CD14-positive monocyte (primary cell): ENCODE measurements around the gene RIPK1. TPM values are rescaled to one million over a fixed set of nuclear protein-coding genes. Genes with fewer than 3 reads are reported as not detected.
"Not testable (repeated sequence)": the region's sequence is repeated elsewhere in the genome, so short reads cannot be mapped to it uniquely, and the experiment has no call there.

Experiments used
- DNase-seq, 3 donors: peaks; one replicate each; pipeline ENCODE4 v3.0.0-alpha.2; 2011 to 2022
- H2AFZ ChIP-seq: 2 replicates; pipeline ENCODE4 v1.6.0; 2012; ENCODE audit warnings: mild to moderate bottlenecking, low read depth, low read length, inconsistent platforms; ENCODE audit not compliant: insufficient read depth, poor library complexity, severe bottlenecking
- H3K27ac ChIP-seq, 2 donors: 1 replicate in 1 of 2; 2 replicates in 1 of 2; pipeline ENCODE4 v1.5.1; 2012 to 2013; ENCODE audit warnings: low read length in 2 of 2, control low read depth in 1 of 2, inconsistent platforms in 1 of 2, low read depth in 1 of 2, mild to moderate bottlenecking in 1 of 2
- H3K27me3 ChIP-seq, 2 donors: one replicate each; pipeline versions ENCODE4 v1.6.0 to v1.6.1; 2011 to 2013; ENCODE audit warnings: low read length in 2 of 2; ENCODE audit not compliant: control insufficient read depth in 2 of 2, insufficient read depth in 2 of 2
- H3K36me3 ChIP-seq, 2 donors: replicated peaks in 1 of 2; 1 replicate in 1 of 2; 2 replicates in 1 of 2; pipeline versions ENCODE4 v1.5.1 to v1.6.1; 2012 to 2013; ENCODE audit warnings: low read length in 2 of 2, control low read depth in 1 of 2, inconsistent platforms in 1 of 2, mild to moderate bottlenecking in 1 of 2; ENCODE audit not compliant: insufficient read depth in 2 of 2, control insufficient read depth in 1 of 2
- H3K4me1 ChIP-seq, 2 donors: 1 replicate in 1 of 2; 2 replicates in 1 of 2; pipeline versions ENCODE4 v1.5.1 to v1.6.1; 2012 to 2013; ENCODE audit warnings: low read length in 2 of 2, control low read depth in 1 of 2, inconsistent platforms in 1 of 2, mild to moderate bottlenecking in 1 of 2, moderate library complexity in 1 of 2; ENCODE audit not compliant: insufficient read depth in 2 of 2, control insufficient read depth in 1 of 2
- H3K4me2 ChIP-seq: replicated peaks from 2 replicates; pipeline ENCODE3; 2012; ENCODE audit warnings: low read length, moderate library complexity, mild to moderate bottlenecking; ENCODE audit not compliant: poor library complexity, severe bottlenecking; ENCODE audit errors: extremely low read depth
- H3K4me3 ChIP-seq, 3 experiments: fragments of 200-600 bp in 1 of 3; sonication (generic) in 1 of 3; replicated peaks in 1 of 3; 1 replicate in 2 of 3; 2 replicates in 1 of 3; pipeline ENCODE4 v1.5.1; 2011 to 2013; ENCODE audit warnings: low read length in 3 of 3, mild to moderate bottlenecking in 3 of 3, control low read depth in 2 of 3, low read depth in 2 of 3, inconsistent platforms in 1 of 3, moderate library complexity in 1 of 3
- H3K79me2 ChIP-seq: 2 replicates; pipeline ENCODE4 v1.6.0; 2012; ENCODE audit warnings: mild to moderate bottlenecking, control low read depth, inconsistent platforms, low read length, moderate library complexity; ENCODE audit not compliant: insufficient read depth
- H3K9ac ChIP-seq: 2 replicates; pipeline ENCODE4 v1.6.0; 2017; ENCODE audit warnings: low read length, mild to moderate bottlenecking; ENCODE audit not compliant: insufficient read depth, poor library complexity, severe bottlenecking
- H3K9me3 ChIP-seq, 2 donors: replicated peaks in 1 of 2; 1 replicate in 1 of 2; 2 replicates in 1 of 2; pipeline versions ENCODE4 v1.5.1 to v1.6.1; 2012 to 2013; ENCODE audit warnings: low read length in 2 of 2, control low read depth in 1 of 2; ENCODE audit not compliant: control insufficient read depth in 1 of 2, insufficient read depth in 1 of 2
- H4K20me1 ChIP-seq: 2 replicates; pipeline ENCODE4 v1.6.0; 2012; ENCODE audit warnings: mild to moderate bottlenecking, low read length, control low read depth, moderate library complexity; ENCODE audit not compliant: insufficient read depth
- H3K27ac Mint-ChIP-seq, 7 donors: one replicate each; pipeline ENCODE4 v1.8.0; 2020; ENCODE audit warnings: mild to moderate bottlenecking in 7 of 7, mixed read lengths in 7 of 7, moderate library complexity in 6 of 7, inconsistent platforms in 2 of 7
- H3K27me3 Mint-ChIP-seq, 3 donors: one replicate each; pipeline ENCODE4 v1.8.0; 2021 to 2022; ENCODE audit warnings: low read depth in 3 of 3, mild to moderate bottlenecking in 3 of 3, mixed read lengths in 3 of 3, moderate library complexity in 3 of 3, inconsistent platforms in 1 of 3
- H3K36me3 Mint-ChIP-seq, 2 donors: one replicate each; pipeline ENCODE4 v1.8.0; 2020; ENCODE audit warnings: mixed read lengths in 2 of 2, inconsistent platforms in 1 of 2, mild to moderate bottlenecking in 1 of 2
- H3K4me1 Mint-ChIP-seq: one replicate; pipeline ENCODE4 v1.8.0; 2020; ENCODE audit warnings: mild to moderate bottlenecking, mixed read lengths
- H3K4me3 Mint-ChIP-seq, 2 donors: one replicate each; pipeline ENCODE4 v1.8.0; 2020; ENCODE audit warnings: mild to moderate bottlenecking in 2 of 2, mixed read lengths in 2 of 2, moderate library complexity in 1 of 2
- H3K9me3 Mint-ChIP-seq, 7 donors: one replicate each; pipeline ENCODE4 v1.8.0; 2020 to 2022; ENCODE audit warnings: mixed read lengths in 7 of 7, mild to moderate bottlenecking in 6 of 7, moderate library complexity in 6 of 7, inconsistent platforms in 2 of 7
- WGBS: methylation state at CpG from one replicate; pipeline ENCODE4 v1.1.5; 2013; ENCODE audit warnings: missing lambda C conversion rate; ENCODE audit not compliant: insufficient coverage; 5-methylcytosine and 5-hydroxymethylcytosine counted together
- intact Hi-C, 2 donors: fragments of 100-400 bp; cut with micrococcal nuclease; formaldehyde crosslinking; loops; one replicate each; pipeline versions ENCODE4 v1.15.0 to v1.15.1; 2023
- polyA plus RNA-seq, 3 donors: library from polyadenylated mRNA; depleted of rRNA in 1 of 3; unstranded in 2 of 3; stranded (reverse) in 1 of 3; fragments of 300-500 nt in 2 of 3; fragments of >200 nt in 1 of 3; fragmentation: Illumina TruSeq in 2 of 3; gene quantifications; 1 replicate in 2 of 3; 2 replicates in 1 of 3; pipeline ENCODE4 v1.2.3, GENCODE V29; 2012 to 2021
- TF ChIP-seq, protein P1 (sequence below): fragments of 200-600 bp; IDR thresholded peaks from one replicate; pipeline ENCODE4 v1.8.0; 2022; ENCODE audit warnings: antibody characterized with exemption, mild to moderate bottlenecking

Gene RIPK1
- polyA plus RNA-seq, 3 donors = 6.0 to 9.6 (median 9.6) TPM

DNA sequence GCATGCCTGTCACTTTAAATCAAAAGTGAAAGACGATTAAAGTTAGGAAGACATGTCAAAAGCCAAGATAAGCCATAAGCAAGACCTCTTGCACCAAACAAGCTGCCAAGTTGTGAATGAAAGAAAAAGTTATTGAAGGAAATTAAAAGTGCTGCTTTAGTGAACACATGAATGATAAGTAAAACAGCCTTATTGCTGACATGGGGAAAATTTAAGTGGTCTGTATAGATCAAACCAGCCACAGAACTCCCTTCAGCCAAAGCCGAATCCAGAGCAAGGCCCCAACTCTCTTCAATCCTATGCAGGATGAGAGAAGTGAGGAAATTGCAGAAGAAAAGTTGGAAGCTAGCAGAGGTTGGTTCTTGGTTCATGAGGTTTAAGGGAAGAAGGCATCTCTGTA lies 9.3 kb upstream of the RIPK1 start:
- intact Hi-C loops = loop anchor here in 1 of 2 donors (10.0 kb wide), 2 partner anchors 214 to 294 kb away; partner anchors contain the start of genes SERPINB1 and WRNIP1
- H3K36me3 Mint-ChIP-seq = no peaks in the 10 kb centered on the region
- Histone ChIP-seq H3K79me2 (no peaks in the 10 kb centered on the region), H3K9ac (no peak overlapping the region), H3K4me3 (no peak overlapping the region), H2AFZ (peak overlapping the region; percentile 13), H3K4me2 (no peak overlapping the region), H3K27ac (no peak overlapping the region), H3K4me1 (peaks cover 19 to 23% of the 10 kb centered on the region in 2 donors), H4K20me1 (no peaks in the 10 kb centered on the region), H3K36me3 (no peaks in the 10 kb centered on the region), H3K9me3 (no peaks in the 10 kb centered on the region), H3K27me3 (no peaks in the 10 kb centered on the region)
- peaks cover 20% of the 10 kb centered on the region for H3K4me1 Mint-ChIP-seq
- H3K27me3 Mint-ChIP-seq = peaks cover 1 to 2% (median 2%) of the 10 kb centered on the region in 3 donors
- H3K27ac Mint-ChIP-seq = peak overlapping the region in 1 of 7 donors; percentile 42
- no CpG with 5 or more reads among the region's 2 CpGs for WGBS
- DNase-seq = no peak
- H3K9me3 Mint-ChIP-seq = no peaks in the 10 kb centered on the region
- TF ChIP-seq, protein P1, sequence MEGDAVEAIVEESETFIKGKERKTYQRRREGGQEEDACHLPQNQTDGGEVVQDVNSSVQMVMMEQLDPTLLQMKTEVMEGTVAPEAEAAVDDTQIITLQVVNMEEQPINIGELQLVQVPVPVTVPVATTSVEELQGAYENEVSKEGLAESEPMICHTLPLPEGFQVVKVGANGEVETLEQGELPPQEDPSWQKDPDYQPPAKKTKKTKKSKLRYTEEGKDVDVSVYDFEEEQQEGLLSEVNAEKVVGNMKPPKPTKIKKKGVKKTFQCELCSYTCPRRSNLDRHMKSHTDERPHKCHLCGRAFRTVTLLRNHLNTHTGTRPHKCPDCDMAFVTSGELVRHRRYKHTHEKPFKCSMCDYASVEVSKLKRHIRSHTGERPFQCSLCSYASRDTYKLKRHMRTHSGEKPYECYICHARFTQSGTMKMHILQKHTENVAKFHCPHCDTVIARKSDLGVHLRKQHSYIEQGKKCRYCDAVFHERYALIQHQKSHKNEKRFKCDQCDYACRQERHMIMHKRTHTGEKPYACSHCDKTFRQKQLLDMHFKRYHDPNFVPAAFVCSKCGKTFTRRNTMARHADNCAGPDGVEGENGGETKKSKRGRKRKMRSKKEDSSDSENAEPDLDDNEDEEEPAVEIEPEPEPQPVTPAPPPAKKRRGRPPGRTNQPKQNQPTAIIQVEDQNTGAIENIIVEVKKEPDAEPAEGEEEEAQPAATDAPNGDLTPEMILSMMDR = no peak
- H3K4me3 Mint-ChIP-seq = no peak overlapping the region

DNA sequence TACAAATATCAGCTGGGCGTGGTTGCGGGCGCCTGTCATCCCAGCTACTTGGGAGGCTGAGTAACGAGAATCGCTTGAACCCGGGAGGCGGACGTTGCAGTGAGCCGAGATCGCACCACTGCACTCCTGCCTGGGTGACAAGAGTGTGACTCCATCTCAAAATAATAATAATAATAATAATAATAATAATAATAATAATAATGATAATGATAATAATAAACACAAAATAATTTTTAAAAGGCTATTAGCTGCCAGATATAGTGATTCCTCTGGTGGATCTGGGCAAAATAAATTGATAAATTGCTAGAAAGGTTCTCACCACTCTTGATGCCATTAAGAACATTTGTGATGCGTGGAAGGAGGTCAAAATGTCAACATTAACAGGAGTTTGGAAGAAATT lies 8.2 kb upstream of the RIPK1 start:
- not testable (repeated sequence) for H3K27ac Mint-ChIP-seq, H3K4me3 Mint-ChIP-seq, H3K4me3 ChIP-seq, H3K9me3 Mint-ChIP-seq, DNase-seq, H3K27me3 ChIP-seq, H2AFZ ChIP-seq, H3K9ac ChIP-seq, H3K36me3 Mint-ChIP-seq, H3K9me3 ChIP-seq, H3K4me2 ChIP-seq, H3K27ac ChIP-seq, H3K79me2 ChIP-seq, H3K36me3 ChIP-seq, H3K27me3 Mint-ChIP-seq, H4K20me1 ChIP-seq
- peaks cover 22% of the 10 kb centered on the region for H3K4me1 Mint-ChIP-seq
- H3K4me1 ChIP-seq = peaks cover 22 to 27% of the 10 kb centered on the region in 2 donors
- intact Hi-C loops = loop anchor here in 1 of 2 donors (5.0 kb wide), 1 partner anchor 218 kb away; the partner anchor contains the start of gene SERPINB1
- no CpG with 5 or more reads among the region's 11 CpGs for WGBS
